Sigmoid colon (tissue), 4 donors: ENCODE data around the gene ARHGEF11.

Source experiments
- CTCF ChIP-seq, 4 experiments: fragments of 450-650 bp in 3 of 4; fragments of 200-600 bp in 1 of 4; IDR thresholded peaks; one replicate each; pipeline ENCODE4 v1.5.1; 2016 to 2019; ENCODE audit warnings: antibody characterized with exemption in 4 of 4, mild to moderate bottlenecking in 3 of 4, moderate library complexity in 2 of 4
- POLR2A ChIP-seq, 2 donors: fragments of 450-650 bp; IDR thresholded peaks; one replicate each; pipeline ENCODE4 v1.6.1; 2016; ENCODE audit warnings: antibody characterized with exemption in 2 of 2, mild to moderate bottlenecking in 2 of 2, moderate library complexity in 2 of 2
- POLR2AphosphoS5 ChIP-seq, 4 donors: sonication (generic); formaldehyde crosslinking; IDR thresholded peaks; one replicate each; pipeline ENCODE4 v1.6.1; 2017; ENCODE audit warnings: antibody characterized with exemption in 4 of 4

DNA sequence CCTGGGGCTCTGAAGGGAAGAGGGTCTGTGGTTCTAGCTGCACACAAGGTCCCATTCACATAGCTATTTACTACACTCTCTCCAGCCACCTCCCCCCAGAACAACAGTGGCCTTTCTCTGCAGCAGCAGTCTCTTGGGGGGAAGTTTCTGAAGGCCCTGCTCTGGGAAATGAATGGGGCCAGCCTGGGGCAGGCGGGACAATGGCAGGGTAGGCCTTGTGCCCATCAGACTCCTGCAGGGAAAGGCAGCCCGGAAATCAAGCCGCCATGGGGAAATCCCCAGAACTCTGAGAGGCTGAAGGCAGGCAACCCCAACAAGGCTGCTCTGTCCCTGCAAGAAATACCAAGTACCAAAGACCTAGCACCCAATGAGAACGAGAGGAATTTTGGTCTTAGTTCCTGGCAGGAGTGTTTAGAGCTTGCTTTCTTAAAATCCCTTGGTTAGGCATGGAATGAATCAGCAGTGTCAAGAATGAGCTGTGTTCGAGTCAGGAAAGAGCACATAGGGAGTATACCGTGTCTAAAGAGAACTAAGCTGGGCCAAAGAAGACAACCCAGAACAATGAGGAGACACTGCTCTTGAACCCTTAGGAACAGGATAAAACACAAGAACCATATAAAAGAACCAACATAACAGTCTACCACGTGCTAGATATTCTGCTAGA lies 11.3 kb downstream of the ARHGEF11 start:
- TF ChIP-seq CTCF (IDR thresholded peaks at IDR 0.05) (no peak), POLR2A (IDR thresholded peaks at IDR 0.05) (no peak), POLR2AphosphoS5 (IDR thresholded peaks at IDR 0.05) (no peak)
